RPMI7951 (cell line): ENCODE data around the gene ATP6V1B1. TPM values are rescaled to one million over a fixed set of nuclear protein-coding genes. Genes with fewer than 3 reads are reported as not detected.
"Not testable (repeated sequence)": the region's sequence is repeated elsewhere in the genome, so short reads cannot be mapped to it uniquely, and the experiment has no call there.

Experiments used
- DNase-seq: peaks from one replicate; pipeline ENCODE4 v3.0.0-alpha.2; 2012; ENCODE audit warnings: low read depth
- total RNA-seq: library from RNA; depleted of rRNA; stranded (reverse); fragments of >200 nt; shearing (Covaris generic); gene quantifications from 2 replicates; pipeline ENCODE4 v1.2.3, GENCODE V29; 2014; rRNA removed

ATP6V1B1 gene
- total RNA-seq, 1 experiment from 2014 or later, result 2.8 TPM

GRCh38 chr2:71006323-71006722, 70.6 kb downstream of the ATP6V1B1 start:
- no peak for DNase-seq

DNA sequence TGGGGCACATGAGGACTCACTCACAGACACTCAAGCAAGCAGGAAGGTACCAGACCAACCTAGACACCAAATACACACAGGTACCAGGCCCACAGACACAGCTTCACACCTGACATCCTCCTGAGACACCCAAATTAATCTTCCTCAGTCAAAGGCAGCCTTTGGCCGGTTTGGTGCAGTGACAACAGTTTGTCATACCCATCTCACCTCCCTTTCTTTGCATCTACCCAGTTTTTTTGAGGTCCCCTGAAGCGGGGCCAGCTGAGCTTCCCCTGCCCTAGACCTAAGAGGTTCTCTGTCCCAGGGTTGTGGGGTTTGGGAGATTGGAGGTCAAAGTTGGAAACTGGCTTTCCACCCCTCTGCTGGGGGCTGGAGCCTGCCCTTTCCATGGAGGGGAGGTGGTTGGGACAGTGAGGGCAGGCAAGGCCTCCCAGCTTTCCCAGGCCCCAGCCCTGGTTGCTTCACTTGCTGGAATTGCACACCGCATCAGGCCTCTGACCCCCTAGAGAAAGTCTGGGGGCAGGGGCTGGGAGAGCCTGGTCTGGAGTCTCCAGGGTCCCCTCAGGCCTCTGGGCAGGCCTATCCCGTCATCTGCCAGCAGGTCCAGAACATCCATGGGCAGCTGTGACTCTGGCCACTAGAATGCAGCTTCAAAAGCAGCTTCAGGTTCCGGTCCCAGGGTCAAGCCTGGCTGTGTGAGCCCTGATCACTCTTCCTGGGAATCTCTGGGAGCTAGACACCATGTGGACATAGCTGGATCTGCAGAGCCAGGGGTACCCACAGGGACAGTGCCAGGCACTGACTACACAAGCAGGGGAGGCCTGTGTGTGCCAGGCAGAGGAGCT, 71.5 kb downstream of the ATP6V1B1 start:
- DNase-seq, result no peak

DNA sequence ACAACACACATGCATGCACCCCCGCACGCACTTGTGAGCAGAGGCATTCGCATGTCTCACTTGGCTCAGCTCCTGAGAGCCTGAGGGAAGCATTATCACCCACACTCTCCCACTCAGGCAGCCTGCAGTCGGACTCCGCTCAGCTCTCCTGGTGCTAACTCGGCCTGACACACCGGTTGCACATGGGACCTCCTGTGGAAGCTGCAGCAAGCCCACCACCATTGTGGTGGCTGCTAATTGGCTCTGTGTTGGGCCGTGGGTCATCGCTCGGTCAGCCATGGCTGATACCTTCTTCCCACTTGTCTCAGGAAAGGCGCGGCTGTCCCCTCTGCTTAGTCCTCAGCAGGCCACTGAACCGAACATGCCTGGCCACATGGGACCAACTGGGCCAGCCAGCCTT, 72.6 kb downstream of the ATP6V1B1 start:
- DNase-seq, result no peak

DNA sequence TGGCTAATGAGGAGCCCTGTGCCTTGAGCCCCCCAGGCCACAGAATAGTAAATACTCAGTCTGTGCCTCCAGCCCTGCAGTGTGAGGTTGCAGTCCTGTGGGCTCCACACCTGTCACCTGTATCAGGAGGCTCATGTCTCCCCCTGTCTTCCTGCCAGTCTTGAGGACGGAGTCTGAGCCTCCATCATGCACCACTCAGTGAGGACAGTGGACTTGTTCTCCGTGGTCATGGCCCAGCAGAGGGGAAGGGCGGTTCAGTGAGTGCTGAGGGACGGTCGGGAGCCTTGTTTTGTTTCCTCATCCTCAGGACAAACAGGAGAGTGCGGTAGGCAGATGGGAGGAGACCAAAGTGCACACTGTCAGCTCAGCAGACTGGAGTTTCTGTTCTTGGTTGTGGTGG, 76.1 kb downstream of the ATP6V1B1 start:
- not testable (repeated sequence) for DNase-seq

Other genes starting within 250 kb of the ATP6V1B1 start
- not detected in 2 replicates for gene ADD2, start 167.7 kb upstream of the ATP6V1B1 start, total RNA-seq
- gene FIGLA, start 145.3 kb upstream of the ATP6V1B1 start, total RNA-seq, result not detected in 2 replicates
- gene CLEC4F, start 115.3 kb upstream of the ATP6V1B1 start, total RNA-seq, result not detected in 2 replicates
- gene CD207, start 100.1 kb upstream of the ATP6V1B1 start, total RNA-seq, result 0.29 TPM in 1 of 2 replicates, not detected in the other
- gene VAX2, start 35.3 kb upstream of the ATP6V1B1 start, total RNA-seq, result 3.2 and 3.4 TPM in 2 replicates
- gene ANKRD53, start 42.7 kb downstream of the ATP6V1B1 start, total RNA-seq, result 0.20 TPM in 1 of 2 replicates, not detected in the other
- gene TEX261, start 59.0 kb downstream of the ATP6V1B1 start, total RNA-seq, result 59.6 and 61.3 TPM in 2 replicates
- gene NAGK, start 132.7 kb downstream of the ATP6V1B1 start, total RNA-seq, result 97.0 and 121 TPM in 2 replicates
- 20.2 and 28.6 TPM in 2 replicates for gene MCEE, start 194.3 kb downstream of the ATP6V1B1 start, total RNA-seq
- gene MPHOSPH10, start 194.7 kb downstream of the ATP6V1B1 start, total RNA-seq, result 21.7 and 23.4 TPM in 2 replicates